Left hindlimb (tissue), 1 donor: ENCODE data around the gene TNFAIP3.

ENCODE experiments used
- DNase-seq: peaks from one replicate; pipeline ENCODE4 v3.0.0-alpha.2; 2018

The TNFAIP3 gene

DNA sequence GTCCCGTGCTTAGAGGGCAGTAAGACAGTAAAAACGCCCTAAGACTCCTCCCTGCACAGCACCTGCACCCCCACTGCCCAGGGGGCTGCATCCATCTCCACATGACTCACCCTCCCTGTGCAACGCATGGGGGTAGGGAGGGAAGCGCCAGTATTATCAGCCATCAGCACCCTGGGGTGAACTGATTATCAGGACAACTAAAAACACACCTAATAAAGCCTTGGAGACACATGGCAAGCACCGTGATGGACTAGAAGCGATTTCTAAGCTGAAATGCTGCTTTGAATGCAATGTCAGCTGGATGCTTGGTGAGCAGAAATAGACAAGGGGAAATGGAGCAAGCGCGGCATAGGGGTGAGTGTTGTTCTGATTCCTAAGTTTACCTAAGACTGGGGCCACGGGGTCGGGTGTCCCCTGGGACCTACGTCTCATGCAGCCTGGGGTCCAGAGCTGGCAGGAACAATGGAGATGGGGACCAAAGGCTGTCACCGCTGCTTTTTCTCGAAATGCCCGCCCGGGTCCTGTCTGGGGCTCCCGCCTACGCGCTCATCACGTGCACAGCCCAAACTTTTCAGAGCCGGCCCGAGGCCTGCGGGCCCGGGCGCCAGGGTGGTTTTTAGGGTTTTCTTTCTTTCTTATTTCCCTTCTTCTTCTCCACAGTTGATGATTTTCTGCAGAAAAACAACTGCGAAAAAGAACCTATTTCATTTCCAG, 702 bp upstream of the TNFAIP3 start:
- DNase-seq = no peak

DNA sequence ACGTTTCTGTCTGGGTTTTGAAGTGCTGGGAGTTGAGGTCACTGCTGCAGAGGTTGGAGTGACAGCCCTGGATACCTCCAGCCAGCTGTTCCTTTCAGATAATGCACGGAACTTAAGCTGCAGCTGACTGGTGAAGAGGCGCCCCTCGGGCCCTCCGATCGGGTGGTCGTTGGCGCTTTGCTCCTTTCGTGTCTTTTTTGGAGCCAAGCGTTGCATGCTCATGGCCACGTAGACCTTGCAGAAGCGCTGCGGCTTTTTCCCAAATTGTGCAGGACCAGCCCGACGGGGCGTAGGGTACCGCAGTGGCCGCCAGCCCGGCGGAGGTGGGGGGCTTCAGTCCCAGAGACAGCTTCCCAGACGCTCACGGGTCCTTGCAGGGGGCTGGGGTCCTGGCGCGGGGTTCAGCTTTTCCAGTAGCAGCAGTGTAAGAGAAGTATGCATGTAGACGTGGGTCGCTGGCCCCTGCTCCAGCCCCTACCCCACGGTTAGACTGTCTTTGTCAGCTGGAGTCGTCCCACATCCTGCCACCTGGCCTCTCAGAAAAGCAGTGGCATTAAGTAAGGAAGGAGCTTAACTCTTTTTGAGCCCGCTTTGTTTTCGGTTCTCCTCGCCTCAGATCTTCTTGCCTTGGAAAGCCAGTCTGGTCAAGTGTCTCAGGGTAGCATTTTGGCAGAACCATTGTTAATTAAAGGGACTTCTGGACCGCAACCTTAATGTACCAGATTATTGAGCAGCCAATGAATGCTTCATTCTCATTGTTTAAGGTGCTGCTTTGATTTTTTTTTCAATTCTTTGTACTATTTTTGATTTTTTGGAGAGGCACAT, 838 bp downstream of the TNFAIP3 start:
- DNase-seq = peak; percentile 35

DNA sequence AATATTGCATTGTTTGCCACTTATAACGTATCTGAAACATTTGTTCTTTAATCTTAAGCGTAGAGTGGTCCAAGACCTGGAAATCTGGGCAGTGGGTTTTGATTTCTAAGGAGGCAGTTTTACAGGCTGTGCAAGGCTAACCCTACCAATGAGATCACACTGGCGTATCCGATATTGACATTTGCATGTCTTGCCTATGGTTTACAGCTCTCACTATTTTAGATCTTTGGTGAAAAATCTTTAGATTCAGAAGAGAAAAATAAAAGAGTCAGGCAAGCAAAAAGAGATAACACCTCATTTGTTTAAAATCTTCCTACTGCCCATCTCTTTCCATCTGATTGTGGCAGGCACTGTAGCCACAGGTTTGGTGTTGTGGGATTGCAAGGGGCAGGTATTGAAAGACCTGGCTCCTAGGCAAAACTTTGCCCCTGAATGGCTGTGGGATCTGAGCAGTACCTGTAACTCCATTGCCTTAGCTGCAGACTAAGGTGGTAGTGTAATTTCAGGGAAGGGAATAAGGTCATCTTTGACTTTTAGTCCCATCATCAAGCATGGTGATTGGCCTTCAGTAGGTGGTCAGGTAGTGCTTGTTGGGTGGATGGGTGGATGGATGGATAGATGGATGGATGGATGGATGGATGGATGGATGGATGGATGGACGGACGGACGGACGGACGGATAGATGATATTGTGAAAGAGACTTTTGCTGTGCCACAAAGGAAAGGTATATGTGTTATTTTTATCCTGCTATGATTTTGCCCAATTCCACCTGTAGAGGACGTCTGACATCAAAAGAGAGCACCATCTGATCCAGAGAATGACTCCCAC, 1.9 kb downstream of the TNFAIP3 start:
- no peak for DNase-seq

DNA sequence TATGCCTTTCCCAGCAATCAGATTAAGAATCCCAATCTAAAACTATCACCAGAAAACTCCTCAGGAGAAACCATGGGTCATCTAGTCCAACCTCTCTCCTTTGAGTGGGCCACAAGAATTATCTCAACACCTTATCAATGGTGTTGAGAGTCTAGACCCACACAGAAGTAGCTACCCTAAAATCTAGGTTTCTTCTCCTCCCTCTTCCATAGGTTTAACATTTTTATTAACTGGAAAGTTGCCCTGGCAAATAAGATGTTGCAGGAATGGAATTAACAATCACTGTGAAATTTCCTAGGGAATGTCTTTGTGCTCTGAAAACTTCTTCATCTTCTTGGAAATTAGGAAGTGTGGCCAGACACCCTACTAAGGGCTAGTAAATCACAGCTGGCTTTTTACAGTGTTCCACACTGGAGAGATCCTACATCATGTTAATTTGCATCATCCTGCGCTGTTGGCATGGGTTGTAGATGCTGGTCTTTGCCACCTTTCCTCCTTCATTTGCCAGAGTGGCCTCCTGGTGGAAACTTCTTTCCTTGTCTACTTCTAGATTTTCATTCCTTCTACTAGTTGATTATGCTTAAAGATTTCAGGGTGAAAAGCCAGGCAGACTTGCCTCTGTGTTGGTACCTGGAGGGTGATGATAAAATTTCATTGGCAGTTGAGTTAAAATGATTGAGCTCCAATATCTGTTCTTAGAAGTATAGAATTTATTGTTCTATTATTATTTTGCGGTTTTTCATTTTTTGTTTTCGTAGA, 2.7 kb downstream of the TNFAIP3 start:
- no peak for DNase-seq

DNA sequence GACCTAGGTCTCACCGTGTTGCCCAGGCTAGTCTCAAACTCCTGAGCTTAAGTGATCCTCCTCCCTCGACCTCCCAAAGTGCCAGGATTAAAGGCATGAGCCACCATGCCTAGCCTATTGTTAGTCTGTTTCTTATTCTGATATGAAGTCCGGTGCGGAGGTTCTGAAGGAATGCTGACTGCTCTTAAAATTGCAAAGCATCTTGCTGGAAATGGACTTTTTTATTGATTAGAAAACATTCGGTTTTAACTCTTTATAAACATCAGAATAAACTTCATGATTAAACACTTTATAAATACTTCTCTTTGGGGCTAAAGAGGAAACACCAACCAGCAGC, 3.2 kb downstream of the TNFAIP3 start:
- no peak for DNase-seq

DNA sequence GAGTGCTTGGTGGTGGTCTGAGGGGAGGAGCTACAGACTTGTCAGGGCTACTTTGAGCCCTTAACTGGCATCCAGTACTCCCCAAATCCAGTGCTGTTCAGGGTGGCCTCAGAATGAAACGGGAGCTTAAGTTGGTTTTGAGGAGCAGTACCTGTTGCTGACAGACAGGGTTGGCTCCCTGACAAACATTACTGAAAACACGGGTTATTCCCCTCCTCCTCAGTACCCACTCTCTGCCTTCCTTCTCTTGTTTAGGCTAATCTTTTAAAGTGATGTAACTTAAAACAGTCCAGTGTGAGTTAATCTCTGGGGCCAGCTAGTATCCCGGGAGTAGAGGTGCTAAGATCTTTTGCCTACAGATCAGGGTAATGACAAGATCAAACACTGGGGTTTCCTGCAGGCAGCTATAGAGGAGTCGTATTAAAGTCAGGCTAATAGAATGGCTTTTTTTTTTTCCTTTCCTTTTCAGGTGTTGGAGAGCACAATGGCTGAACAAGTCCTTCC, 3.7 kb downstream of the TNFAIP3 start:
- DNase-seq = no peak

DNA sequence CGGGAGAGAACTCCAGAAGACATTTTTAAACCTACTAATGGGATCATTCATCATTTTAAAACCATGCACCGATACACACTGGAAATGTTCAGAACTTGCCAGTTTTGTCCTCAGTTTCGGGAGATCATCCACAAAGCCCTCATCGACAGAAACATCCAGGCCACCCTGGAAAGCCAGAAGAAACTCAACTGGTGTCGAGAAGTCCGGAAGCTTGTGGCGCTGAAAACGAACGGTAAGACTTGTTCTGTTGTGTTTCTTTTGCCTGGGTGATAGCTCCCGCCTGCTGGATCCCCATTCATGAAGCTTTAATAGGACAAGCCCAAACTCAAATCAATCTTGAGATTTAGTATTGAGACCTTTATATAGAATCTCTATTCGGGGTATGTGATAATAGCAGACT, 4.2 kb downstream of the TNFAIP3 start:
- DNase-seq = no peak

DNA sequence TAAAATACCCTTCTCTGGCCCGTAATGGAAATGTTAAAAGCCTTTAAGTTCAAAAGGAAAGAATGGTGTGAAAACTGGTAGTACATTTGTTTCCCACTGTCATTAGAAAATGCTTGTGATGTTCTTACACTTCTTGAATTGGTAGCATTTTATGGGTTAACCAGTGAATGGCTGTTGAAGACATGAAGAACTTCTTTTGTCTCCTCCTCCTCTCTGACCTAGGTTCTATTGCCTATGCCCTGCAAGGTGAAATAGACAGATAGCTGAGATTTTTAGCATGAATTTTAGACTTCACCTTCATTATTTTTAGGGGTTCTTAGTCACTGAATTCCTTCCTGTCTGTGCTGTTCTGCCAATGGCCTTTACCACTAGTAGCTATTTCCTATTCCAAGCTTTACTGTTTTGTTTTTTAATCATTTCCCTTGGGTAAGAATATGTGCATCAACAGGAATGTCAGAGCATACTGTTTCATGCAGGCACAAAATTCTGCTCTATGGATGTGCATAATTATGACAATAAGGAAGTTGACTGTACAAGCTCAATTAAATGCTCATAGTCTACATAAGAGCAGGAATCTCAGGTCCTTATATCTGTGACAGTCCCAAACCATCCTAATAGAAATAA, 4.9 kb downstream of the TNFAIP3 start:
- no peak for DNase-seq

DNA sequence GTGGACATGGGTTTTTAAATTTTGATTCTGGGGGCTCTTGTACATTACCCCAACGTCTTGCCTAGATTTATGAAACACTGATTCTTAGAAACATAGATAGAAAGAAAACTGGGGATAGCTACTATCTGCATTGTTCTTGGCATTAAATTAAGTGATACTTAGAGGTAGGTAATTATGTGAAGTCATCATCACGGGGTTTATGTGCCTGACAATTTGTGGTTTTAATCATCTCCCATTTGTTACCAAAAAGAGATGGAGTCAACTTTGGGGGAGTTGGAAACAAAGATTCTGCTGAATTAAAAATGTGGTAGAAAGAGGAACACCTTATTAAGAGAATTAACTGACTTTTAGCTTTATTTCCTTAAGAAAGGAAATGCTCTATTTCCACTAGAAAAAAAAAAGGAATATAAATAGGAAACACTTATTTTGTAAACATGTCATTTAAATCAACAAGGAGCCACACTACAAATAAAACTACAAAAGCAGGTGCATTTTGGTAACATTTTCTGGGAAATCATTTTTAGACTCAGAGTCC, 5.6 kb downstream of the TNFAIP3 start:
- no peak for DNase-seq

DNA sequence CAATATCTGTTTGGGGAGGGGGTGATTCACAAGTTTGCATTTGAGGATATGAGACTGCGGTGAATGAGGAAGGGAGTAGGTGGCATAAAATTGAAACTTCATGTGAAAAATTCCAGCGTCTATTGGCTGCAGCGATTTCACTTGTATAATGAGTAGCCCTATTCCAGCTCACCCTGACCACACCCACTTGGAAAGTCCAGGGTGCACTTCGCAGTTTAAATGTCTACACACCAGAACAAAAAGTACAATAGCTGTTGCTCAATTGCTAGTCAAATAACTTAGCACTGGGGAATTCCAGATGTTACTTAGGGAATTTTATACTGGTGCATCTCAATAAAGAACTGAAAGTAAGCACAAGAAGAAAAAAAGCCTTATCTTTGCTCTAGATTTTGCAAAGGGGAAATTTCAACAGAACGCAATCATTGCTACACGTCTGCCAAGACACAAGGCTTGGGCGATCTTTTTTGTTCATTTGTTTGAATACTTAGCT, 6.3 kb downstream of the TNFAIP3 start:
- no peak for DNase-seq

DNA sequence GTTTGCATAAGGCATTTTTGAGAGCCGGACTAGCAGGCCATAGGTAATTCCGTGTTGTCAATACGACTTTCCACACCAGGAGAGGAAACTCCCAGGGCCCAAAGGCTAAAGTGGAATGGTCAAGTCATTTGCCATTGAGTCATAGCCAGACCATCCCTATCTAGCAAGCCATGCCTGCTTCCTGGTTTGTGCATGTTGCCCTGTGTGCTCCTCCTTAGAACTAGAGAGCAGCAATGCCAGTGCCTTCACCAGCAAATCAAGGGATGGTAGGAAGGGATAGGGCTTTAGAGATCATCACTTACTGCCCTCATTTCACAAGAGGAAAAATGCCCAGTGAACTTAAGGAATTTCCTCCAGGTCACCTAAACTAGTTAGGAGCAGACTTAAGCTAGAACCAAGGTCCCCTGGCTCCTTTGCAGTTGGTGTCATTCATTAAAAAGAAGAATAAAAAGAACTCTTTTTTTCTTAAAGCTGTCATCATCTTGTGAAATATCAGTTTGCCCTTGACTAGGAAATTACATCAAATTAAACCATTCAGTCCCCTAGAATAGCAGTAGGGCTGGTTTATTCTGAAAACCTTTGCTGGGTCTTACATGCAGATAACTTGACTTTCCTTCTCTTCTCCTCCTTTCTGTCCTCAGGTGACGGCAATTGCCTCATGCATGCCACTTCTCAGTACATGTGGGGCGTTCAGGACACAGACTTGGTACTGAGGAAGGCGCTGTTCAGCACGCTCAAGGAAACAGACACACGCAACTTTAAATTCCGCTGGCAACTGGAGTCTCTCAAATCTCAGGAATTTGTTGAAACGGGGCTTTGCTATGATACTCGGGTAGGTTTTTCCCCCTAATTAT, 7.4 kb downstream of the TNFAIP3 start:
- no peak for DNase-seq

DNA sequence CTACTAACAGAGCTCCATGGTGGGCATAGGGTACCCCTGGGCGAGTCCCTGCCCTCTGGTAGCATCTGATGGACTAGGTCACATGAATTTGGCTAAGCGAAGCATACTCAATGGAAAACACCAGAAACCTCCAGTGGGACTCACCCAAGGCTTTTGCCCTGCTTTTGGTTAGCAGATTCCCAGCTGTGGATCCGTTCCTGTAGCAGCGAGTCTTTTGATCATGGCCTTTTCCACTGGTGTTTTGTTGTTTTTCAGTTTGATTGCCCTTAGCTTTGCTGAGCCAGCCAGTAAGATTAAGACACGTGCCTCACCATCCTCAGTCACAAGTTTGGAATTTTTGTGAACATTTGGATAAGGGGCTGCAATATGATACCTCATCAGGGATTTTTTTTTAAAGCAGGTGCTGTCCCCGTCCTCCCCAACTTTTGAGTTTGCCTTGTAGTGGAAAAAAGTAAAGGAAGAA, 8.0 kb downstream of the TNFAIP3 start:
- DNase-seq = no peak

DNA sequence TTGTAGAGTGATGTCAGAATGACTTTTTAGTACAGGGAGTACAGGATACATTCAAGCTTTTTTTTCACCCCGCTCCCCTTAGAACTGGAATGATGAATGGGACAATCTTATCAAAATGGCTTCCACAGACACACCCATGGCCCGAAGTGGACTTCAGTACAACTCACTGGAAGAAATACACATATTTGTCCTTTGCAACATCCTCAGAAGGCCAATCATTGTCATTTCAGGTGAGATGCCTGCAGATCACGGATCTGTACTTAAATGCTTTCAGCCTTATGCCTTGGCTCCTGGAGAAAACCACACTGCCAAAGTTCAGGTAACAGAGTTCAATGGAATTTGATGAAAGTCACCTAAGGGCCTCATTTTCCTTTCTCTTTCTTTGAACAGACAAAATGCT, 8.5 kb downstream of the TNFAIP3 start:
- DNase-seq = no peak

DNA sequence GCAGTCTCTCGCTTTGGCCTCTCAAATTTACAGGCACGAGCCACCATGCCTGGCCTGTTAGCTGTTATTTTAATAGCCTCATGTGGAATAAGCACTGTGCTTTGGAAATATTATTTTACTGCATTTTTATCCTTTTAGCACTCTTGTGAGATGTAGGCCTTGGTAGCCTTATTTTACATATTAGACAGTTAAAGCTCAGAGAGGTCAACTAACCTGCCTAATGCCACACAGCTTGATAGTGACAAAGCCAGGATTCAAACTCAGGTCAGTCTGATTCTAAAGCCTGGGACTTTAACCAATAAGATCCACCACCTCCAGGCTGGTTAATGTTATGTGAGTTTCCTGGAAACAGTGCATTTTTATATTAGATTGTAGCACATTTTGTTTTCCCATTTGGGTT, 9.5 kb downstream of the TNFAIP3 start:
- no peak for DNase-seq

DNA sequence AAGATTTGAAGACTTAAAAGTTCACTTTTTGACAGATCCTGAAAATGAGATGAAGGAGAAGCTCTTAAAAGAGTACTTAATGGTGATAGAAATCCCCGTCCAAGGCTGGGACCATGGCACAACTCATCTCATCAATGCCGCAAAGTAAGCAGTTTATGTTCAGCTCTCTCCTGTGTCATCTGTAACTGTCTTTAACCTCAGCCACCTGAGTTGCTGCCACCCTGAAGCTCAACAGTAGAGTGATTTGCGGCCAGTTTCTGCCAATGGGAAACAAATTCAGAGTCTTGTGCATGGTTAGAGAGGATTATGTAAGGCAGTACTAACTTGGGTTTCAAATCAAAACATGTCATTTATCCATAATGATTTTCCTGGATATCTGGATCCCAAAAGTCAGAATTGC, 10.1 kb downstream of the TNFAIP3 start:
- DNase-seq = no peak

DNA sequence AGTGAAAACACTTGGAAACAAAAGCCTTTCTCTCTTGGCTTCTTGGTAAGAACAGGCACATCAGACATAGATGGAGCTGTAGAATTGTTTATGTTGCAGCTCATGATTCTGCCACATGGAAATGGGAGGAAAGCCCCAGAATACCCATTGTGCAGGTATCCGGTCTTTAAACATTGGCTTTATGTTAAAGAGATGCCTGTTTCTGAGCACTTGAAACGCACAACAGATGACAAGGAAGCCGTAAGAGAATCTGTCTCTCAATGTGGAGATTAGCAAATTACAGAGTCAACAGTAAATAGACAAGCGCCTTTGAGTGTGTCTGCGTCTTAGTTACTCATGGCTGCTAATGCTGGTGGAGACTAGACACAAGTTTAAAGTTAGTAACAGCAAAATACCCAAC, 10.5 kb downstream of the TNFAIP3 start:
- no peak for DNase-seq

DNA sequence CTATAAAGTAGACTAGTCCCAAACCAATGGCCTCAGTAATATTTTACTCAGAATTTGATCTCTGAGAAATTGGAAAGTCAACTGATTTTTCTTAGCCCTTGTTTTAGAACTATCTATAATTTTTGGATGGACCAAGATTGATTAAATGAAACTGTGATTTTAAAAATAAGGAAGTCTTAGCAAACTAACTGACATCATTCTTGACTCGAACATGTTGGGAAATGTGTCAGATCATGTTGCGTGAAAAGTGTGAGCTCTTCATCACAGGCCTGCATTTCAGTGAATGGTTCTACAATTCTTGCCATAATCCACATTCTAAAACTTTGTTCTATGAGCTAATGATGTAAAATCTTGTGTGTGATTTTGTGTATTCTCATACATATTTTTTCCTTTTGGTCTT, 11.0 kb downstream of the TNFAIP3 start:
- DNase-seq = no peak

DNA sequence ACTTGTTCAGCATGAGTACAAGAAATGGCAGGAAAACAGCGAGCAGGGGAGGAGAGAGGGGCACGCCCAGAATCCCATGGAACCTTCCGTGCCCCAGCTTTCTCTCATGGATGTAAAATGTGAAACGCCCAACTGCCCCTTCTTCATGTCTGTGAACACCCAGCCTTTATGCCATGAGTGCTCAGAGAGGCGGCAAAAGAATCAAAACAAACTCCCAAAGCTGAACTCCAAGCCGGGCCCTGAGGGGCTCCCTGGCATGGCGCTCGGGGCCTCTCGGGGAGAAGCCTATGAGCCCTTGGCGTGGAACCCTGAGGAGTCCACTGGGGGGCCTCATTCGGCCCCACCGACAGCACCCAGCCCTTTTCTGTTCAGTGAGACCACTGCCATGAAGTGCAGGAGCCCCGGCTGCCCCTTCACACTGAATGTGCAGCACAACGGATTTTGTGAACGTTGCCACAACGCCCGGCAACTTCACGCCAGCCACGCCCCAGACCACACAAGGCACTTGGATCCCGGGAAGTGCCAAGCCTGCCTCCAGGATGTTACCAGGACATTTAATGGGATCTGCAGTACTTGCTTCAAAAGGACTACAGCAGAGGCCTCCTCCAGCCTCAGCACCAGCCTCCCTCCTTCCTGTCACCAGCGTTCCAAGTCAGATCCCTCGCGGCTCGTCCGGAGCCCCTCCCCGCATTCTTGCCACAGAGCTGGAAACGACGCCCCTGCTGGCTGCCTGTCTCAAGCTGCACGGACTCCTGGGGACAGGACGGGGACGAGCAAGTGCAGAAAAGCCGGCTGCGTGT, 11.6 kb downstream of the TNFAIP3 start:
- no peak for DNase-seq

DNA sequence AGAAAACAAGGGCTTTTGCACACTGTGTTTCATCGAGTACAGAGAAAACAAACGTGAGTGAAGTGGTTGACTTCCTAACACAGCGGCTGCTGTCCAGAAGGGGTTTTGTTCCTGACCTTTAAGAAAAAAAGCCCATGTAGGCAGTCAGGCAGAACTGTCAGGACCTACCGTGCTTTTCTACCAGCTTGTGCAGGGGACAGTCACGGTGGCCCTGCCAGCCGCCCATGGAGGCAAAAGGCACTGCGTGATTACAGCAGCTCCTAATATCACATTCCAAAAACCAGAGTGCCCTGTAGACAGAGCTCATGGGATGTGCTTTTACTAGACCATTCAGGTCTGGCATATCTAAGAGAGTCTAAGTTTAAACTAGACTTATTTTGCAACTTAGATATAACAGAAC, 12.2 kb downstream of the TNFAIP3 start:
- no peak for DNase-seq
